Daoy (cell line): ENCODE measurements around the gene KIF1A. TPM values are rescaled to one million over a fixed set of nuclear protein-coding genes. Genes with fewer than 3 reads are reported as not detected.
A peak's percentile ranks its signal among the peaks of the same experiment; 100 is the strongest.

Experiments
- DNase-seq: peaks from one replicate; pipeline ENCODE4 v3.0.0-alpha.2; 2015; ENCODE audit warnings: low read depth
- total RNA-seq: library from RNA; depleted of rRNA; stranded (reverse); fragments of >200 nt; shearing (Covaris generic); gene quantifications from 2 replicates; pipeline ENCODE4 v1.2.3, GENCODE V29; 2014

KIF1A gene
- total RNA-seq, 1 experiment from 2014 or later: 16.2 TPM

- DNase-seq: no peak
These were observed 16.8 kb downstream of the KIF1A start for GRCh38 chr2:240803191-240803590.

GRCh38 chr2:240799033-240799820 is 20.8 kb downstream of the KIF1A start:
- no peak for DNase-seq

- no peak for DNase-seq
These were observed 21.6 kb downstream of the KIF1A start for GRCh38 chr2:240798327-240798905.

GRCh38 chr2:240797914-240798313 is 22.1 kb downstream of the KIF1A start:
- no peak for DNase-seq

- no peak for DNase-seq
These were observed 22.5 kb downstream of the KIF1A start for GRCh38 chr2:240797500-240797895.

GRCh38 chr2:240796543-240797499 is 23.2 kb downstream of the KIF1A start:
- no peak for DNase-seq

GRCh38 chr2:240795916-240796510 is 24.0 kb downstream of the KIF1A start:
- DNase-seq: no peak

GRCh38 chr2:240795454-240795853 is 24.6 kb downstream of the KIF1A start:
- no peak for DNase-seq

- DNase-seq: no peak
These were observed 25.8 kb downstream of the KIF1A start for GRCh38 chr2:240794178-240794721.

GRCh38 chr2:240793313-240794177 is 26.5 kb downstream of the KIF1A start:
- DNase-seq: no peak

GRCh38 chr2:240792629-240793312 is 27.2 kb downstream of the KIF1A start:
- DNase-seq: no peak

GRCh38 chr2:240791821-240792628 is 28.0 kb downstream of the KIF1A start:
- no peak for DNase-seq

GRCh38 chr2:240791221-240791800 is 28.7 kb downstream of the KIF1A start:
- no peak for DNase-seq

- no peak for DNase-seq
These were observed 29.4 kb downstream of the KIF1A start for GRCh38 chr2:240790370-240791220.

- peak; percentile 40 for DNase-seq
These were observed 30.3 kb downstream of the KIF1A start for GRCh38 chr2:240789501-240790369.

- no peak for DNase-seq
These were observed 31.0 kb downstream of the KIF1A start for GRCh38 chr2:240789051-240789453.

GRCh38 chr2:240788482-240788881 is 31.5 kb downstream of the KIF1A start:
- DNase-seq: no peak
